Colonic mucosa (tissue), 4 donors: ENCODE measurements around the gene NPBWR2. TPM values are rescaled to one million over a fixed set of nuclear protein-coding genes. Genes with fewer than 3 reads are reported as not detected.

Experiments used
- DNase-seq: peaks from one replicate; pipeline ENCODE4 v3.0.0-alpha.2; 2020
- H3K27ac ChIP-seq: fragments of 200-600 bp; one replicate; pipeline ENCODE4 v1.8.0; 2021
- H3K27me3 ChIP-seq: fragments of 200-600 bp; one replicate; pipeline ENCODE4 v1.8.0; 2021
- H3K36me3 ChIP-seq: fragments of 200-600 bp; one replicate; pipeline ENCODE4 v1.8.0; 2021
- H3K4me1 ChIP-seq: fragments of 200-600 bp; one replicate; pipeline ENCODE4 v1.8.0; 2021; ENCODE audit warnings: mild to moderate bottlenecking
- H3K4me3 ChIP-seq: fragments of 200-600 bp; one replicate; pipeline ENCODE4 v1.8.0; 2021
- H3K9ac ChIP-seq, 2 donors: one replicate each; pipeline ENCODE4 v1.7.0; 2013; ENCODE audit warnings: control low read depth in 2 of 2, low read depth in 2 of 2, low read length in 2 of 2
- H3K9me3 ChIP-seq: fragments of 200-600 bp; one replicate; pipeline ENCODE4 v1.8.0; 2021
- CTCF ChIP-seq: fragments of 200-600 bp; IDR thresholded peaks from one replicate; pipeline ENCODE4 v1.8.0; 2022; ENCODE audit warnings: antibody characterized with exemption, mild to moderate bottlenecking
- intact Hi-C: fragments of 100-400 bp; cut with DNase I; formaldehyde crosslinking; loops from one replicate; pipeline ENCODE4 v1.14.1; 2022
- total RNA-seq, 2 donors: library from RNA; stranded (reverse); fragmentation: NEBNext Ultra II Directional in 1 of 2; extraction: Animal tissue kit (Norgen Biotek cat#: 25700) in 1 of 2; gene quantifications; one replicate each; pipeline ENCODE4 v1.2.1, GENCODE V29; 2021
- donor health status: healthy.
- donor health status: DM: no; HTN: no; CAD: no.
- donor health status: DM: no; HTN: no; CAD: no.

The NPBWR2 gene
- total RNA-seq, 2 donors from 2014 or later: not detected

- H3K4me3 ChIP-seq: no peak overlapping the region
- TF ChIP-seq CTCF: no peak
- intact Hi-C loops: no loop called here
- H3K4me1 ChIP-seq: no peaks in the 10 kb centered on the region
- no peaks in the 10 kb centered on the region for H3K36me3 ChIP-seq
- H3K9ac ChIP-seq: no peak overlapping the region
- DNase-seq: no peak
- no peaks in the 10 kb centered on the region for H3K27me3 ChIP-seq
- H3K9me3 ChIP-seq: no peaks in the 10 kb centered on the region
- no peak overlapping the region for H3K27ac ChIP-seq
These were observed 42.6 kb upstream of the NPBWR2 start for GRCh38 chr20:64149809-64150560.

GRCh38 chr20:64149141-64149540, 41.8 kb upstream of the NPBWR2 start:
- H3K36me3 ChIP-seq: no peaks in the 10 kb centered on the region
- TF ChIP-seq CTCF: no peak
- H3K4me1 ChIP-seq: no peaks in the 10 kb centered on the region
- no peaks in the 10 kb centered on the region for H3K9me3 ChIP-seq
- no peak for DNase-seq
- no peaks in the 10 kb centered on the region for H3K27me3 ChIP-seq
- no peak overlapping the region for H3K9ac ChIP-seq
- H3K4me3 ChIP-seq: no peak overlapping the region
- intact Hi-C loops: no loop called here
- H3K27ac ChIP-seq: no peak overlapping the region

GRCh38 chr20:64148581-64148980, 41.2 kb upstream of the NPBWR2 start:
- Histone ChIP-seq H3K4me3 (no peak overlapping the region), H3K4me1 (no peaks in the 10 kb centered on the region), H3K9ac (no peak overlapping the region), H3K9me3 (no peaks in the 10 kb centered on the region), H3K36me3 (no peaks in the 10 kb centered on the region), H3K27me3 (no peaks in the 10 kb centered on the region), H3K27ac (no peak overlapping the region)
- TF ChIP-seq CTCF: no peak
- intact Hi-C loops: no loop called here
- DNase-seq: no peak

- no peak overlapping the region for H3K9ac ChIP-seq
- H3K27ac ChIP-seq: no peak overlapping the region
- no peak for DNase-seq
- no peaks in the 10 kb centered on the region for H3K9me3 ChIP-seq
- no peak for TF ChIP-seq CTCF
- H3K4me1 ChIP-seq: no peaks in the 10 kb centered on the region
- no peaks in the 10 kb centered on the region for H3K36me3 ChIP-seq
- intact Hi-C loops: no loop called here
- H3K27me3 ChIP-seq: no peaks in the 10 kb centered on the region
- no peak overlapping the region for H3K4me3 ChIP-seq
These were observed 39.6 kb upstream of the NPBWR2 start for GRCh38 chr20:64146936-64147477.

GRCh38 chr20:64146301-64146935, 39.1 kb upstream of the NPBWR2 start:
- Histone ChIP-seq H3K9ac (no peak overlapping the region), H3K9me3 (no peaks in the 10 kb centered on the region), H3K36me3 (no peaks in the 10 kb centered on the region), H3K4me1 (no peaks in the 10 kb centered on the region), H3K27ac (no peak overlapping the region), H3K27me3 (no peaks in the 10 kb centered on the region), H3K4me3 (no peak overlapping the region)
- intact Hi-C loops: no loop called here
- DNase-seq: no peak
- no peak for TF ChIP-seq CTCF
